ENCODE data around the gene HRH3. TPM values are rescaled to one million over a fixed set of nuclear protein-coding genes. Genes with fewer than 3 reads are reported as not detected.

HRH3 gene
- total RNA-seq, 4 donors from 2014 or later, result not detected

DNA sequence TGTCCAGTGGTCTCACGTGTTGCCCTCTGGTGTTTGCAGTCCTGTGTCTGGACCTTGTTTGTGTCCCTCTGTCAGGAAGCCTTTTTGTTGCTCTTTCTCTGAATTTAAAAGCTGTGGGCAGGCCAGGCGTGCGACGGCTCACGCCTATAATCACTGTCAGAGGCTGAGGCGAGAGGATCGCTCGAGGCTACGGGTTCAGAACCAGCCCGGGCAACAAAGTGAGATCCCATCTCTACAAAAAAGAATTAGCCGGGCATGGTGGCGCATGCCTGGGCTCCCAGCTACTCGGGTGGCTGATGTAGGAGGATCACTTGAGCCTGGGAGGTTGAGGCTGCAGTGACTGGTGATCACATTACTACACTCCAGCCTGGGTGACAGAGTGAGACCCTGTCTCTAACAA is 46.8 kb upstream of the HRH3 start:
- peaks cover 13 to 91% (median 23%) of the 10 kb centered on the region in 3 donors for H3K36me3 ChIP-seq
- WGBS, 2 donors, result 59% methylated on average over 12 of the region's 13 CpGs
- no peak for DNase-seq
- H3K27ac ChIP-seq, result no peak overlapping the region
- H3K4me3 ChIP-seq, result no peak overlapping the region
- peaks cover 0 to 19% (median 6%) of the 10 kb centered on the region in 3 donors for H3K4me1 ChIP-seq
- H3K9me3 ChIP-seq, result no peaks in the 10 kb centered on the region
- TF ChIP-seq POLR2A (IDR thresholded peaks at IDR 0.05), result no peak
- TF ChIP-seq, protein P1, sequence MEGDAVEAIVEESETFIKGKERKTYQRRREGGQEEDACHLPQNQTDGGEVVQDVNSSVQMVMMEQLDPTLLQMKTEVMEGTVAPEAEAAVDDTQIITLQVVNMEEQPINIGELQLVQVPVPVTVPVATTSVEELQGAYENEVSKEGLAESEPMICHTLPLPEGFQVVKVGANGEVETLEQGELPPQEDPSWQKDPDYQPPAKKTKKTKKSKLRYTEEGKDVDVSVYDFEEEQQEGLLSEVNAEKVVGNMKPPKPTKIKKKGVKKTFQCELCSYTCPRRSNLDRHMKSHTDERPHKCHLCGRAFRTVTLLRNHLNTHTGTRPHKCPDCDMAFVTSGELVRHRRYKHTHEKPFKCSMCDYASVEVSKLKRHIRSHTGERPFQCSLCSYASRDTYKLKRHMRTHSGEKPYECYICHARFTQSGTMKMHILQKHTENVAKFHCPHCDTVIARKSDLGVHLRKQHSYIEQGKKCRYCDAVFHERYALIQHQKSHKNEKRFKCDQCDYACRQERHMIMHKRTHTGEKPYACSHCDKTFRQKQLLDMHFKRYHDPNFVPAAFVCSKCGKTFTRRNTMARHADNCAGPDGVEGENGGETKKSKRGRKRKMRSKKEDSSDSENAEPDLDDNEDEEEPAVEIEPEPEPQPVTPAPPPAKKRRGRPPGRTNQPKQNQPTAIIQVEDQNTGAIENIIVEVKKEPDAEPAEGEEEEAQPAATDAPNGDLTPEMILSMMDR (IDR thresholded peaks at IDR 0.05), result no peak
- intact Hi-C loops (cut with DNase I), result no loop called here
- H3K27me3 ChIP-seq, result no peaks in the 10 kb centered on the region

DNA sequence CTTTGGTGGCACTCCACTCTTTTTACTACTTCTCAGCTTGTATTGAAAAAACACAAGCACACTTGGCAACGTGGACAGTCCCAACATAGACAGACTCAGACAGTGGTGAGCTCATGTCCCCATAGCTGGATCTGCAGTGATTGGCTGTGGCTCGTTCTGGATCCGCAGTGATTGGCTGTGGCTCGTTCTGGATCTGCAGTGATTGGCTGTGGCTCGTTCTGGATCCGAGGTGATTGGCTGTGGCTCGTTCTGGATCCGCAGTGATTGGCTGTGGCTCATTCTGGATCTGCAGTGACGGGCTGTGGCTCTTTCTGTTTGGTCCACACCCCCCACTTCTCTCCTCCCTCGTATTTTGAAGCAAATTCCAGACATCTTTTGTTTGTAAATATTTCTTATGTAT is 46.3 kb upstream of the HRH3 start:
- Histone ChIP-seq H3K36me3 (peaks cover 13 to 91% (median 25%) of the 10 kb centered on the region in 3 donors), H3K27me3 (no peaks in the 10 kb centered on the region), H3K4me1 (peaks cover 0 to 19% (median 6%) of the 10 kb centered on the region in 3 donors), H3K27ac (no peak overlapping the region), H3K4me3 (no peak overlapping the region), H3K9me3 (no peaks in the 10 kb centered on the region)
- WGBS, 2 donors, result 91 to 93% methylated on average over 10 of the region's 10 CpGs
- TF ChIP-seq POLR2A (IDR thresholded peaks at IDR 0.05), result no peak
- TF ChIP-seq, protein P1 (IDR thresholded peaks at IDR 0.05), result no peak
- no peak for DNase-seq
- intact Hi-C loops (cut with DNase I), result no loop called here

DNA sequence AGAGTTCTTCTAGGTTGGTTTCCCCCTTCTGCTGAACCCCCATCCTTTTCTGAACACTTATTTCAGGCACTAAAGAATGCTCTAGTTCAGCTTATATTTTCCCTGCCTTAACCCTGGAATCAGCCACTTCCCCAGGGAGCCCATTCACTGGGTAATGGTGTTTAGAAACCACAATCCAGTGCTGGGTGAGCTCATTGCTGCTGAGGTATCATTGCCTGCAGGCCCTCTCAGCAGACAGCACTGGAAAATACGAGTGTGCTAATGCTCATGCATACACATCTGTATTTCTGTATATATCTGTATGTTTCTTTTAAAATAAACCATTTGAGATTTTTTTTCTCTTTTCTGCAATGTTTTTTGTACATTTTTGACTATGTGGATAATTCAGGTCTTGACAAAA is 45.3 kb upstream of the HRH3 start:
- TF ChIP-seq POLR2A (IDR thresholded peaks at IDR 0.05), result no peak
- TF ChIP-seq, protein P1 (IDR thresholded peaks at IDR 0.05), result no peak
- Histone ChIP-seq H3K4me3 (no peak overlapping the region), H3K27me3 (no peaks in the 10 kb centered on the region), H3K36me3 (peaks cover 13 to 96% (median 29%) of the 10 kb centered on the region in 3 donors), H3K27ac (no peak overlapping the region), H3K9me3 (no peaks in the 10 kb centered on the region), H3K4me1 (peaks cover 0 to 19% (median 6%) of the 10 kb centered on the region in 3 donors)
- DNase-seq, result no peak
- intact Hi-C loops (cut with DNase I), result no loop called here
- WGBS, 2 donors, result 88 to 100% methylated on average over 1 of the region's 1 CpG

DNA sequence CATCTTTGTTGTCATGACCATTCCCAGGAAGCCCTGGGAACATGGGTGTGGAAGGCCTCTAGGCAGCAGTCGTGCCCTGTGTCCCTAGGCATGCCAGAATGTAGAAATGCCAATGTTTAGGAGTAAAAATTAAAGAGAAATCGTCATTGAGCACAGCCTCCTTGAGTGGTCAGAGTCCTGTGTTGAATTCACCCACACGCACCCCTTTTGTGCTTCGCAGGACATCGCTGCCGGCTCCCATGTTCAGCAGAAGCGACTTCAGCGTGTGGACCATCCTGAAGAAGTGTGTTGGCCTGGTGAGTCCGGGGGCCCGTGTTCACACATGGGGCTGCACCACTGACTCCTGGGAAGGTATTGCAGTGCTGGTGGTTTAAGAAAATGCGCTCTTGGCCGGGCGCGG is 43.3 kb upstream of the HRH3 start:
- no peak for DNase-seq
- intact Hi-C loops (cut with DNase I), result no loop called here
- Histone ChIP-seq H3K4me1 (peaks cover 0 to 26% (median 6%) of the 10 kb centered on the region in 3 donors), H3K4me3 (no peak overlapping the region), H3K36me3 (peaks cover 22 to 97% (median 40%) of the 10 kb centered on the region in 3 donors), H3K9me3 (no peaks in the 10 kb centered on the region), H3K27ac (no peak overlapping the region), H3K27me3 (no peaks in the 10 kb centered on the region)
- TF ChIP-seq, protein P1 (IDR thresholded peaks at IDR 0.05), result no peak
- TF ChIP-seq POLR2A (IDR thresholded peaks at IDR 0.05), result no peak
- 92 to 93% methylated on average over 10 to 14 of the region's 14 CpGs for WGBS, 2 donors

DNA sequence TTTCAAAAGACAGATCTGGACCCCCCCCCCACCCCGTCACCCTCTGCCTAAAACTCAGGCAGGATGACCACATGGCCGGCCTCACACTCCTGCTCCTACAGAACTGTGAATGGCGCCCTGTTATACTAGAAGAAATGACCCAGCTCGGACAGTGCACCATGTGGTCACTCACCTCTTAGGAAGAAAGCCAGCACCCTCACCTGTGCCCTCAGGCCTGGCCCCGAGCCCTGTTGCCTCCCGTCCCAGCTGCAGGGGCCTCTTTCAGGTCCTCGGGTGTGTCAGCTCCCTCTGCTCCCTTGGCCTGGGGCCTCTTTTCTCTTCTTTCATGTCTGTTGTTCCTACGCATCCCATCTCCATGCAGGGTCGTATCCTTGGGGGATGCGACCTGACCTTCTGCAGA is 42.0 kb upstream of the HRH3 start:
- TF ChIP-seq, protein P1 (IDR thresholded peaks at IDR 0.05), result no peak
- no peak for TF ChIP-seq POLR2A (IDR thresholded peaks at IDR 0.05)
- no peak overlapping the region for H3K27ac ChIP-seq
- H3K36me3 ChIP-seq, result peaks cover 22 to 100% (median 46%) of the 10 kb centered on the region in 3 donors
- WGBS, 2 donors, result 84 to 92% methylated on average over 6 to 7 of the region's 10 CpGs
- DNase-seq, result no peak
- H3K4me3 ChIP-seq, result no peak overlapping the region
- H3K27me3 ChIP-seq, result no peaks in the 10 kb centered on the region
- H3K9me3 ChIP-seq, result no peaks in the 10 kb centered on the region
- peaks cover 0 to 20% (median 6%) of the 10 kb centered on the region in 3 donors for H3K4me1 ChIP-seq
- intact Hi-C loops (cut with DNase I), result no loop called here

Data from esophagus squamous epithelium (tissue), 5 donors.